Vagina (tissue), 2 donors: ENCODE results near the gene PRRG1.
"Not testable (repeated sequence)": the region's sequence is repeated elsewhere in the genome, so short reads cannot be mapped to it uniquely, and the experiment has no call there.

Experiments
- POLR2A ChIP-seq, 2 donors: fragments of 450-650 bp; IDR thresholded peaks; one replicate each; pipeline ENCODE4 v1.6.1; 2017; ENCODE audit warnings: antibody characterized with exemption in 2 of 2, mild to moderate bottlenecking in 2 of 2, moderate library complexity in 2 of 2
- POLR2AphosphoS5 ChIP-seq, 2 donors: sonication (generic); formaldehyde crosslinking; IDR thresholded peaks; one replicate each; pipeline ENCODE4 v1.9.0; 2017; ENCODE audit warnings: antibody characterized with exemption in 2 of 2, mild to moderate bottlenecking in 2 of 2, low read depth in 1 of 2; ENCODE audit not compliant: insufficient read depth in 1 of 2
- TF ChIP-seq, protein P1 (sequence below), 3 experiments: fragments of 450-650 bp in 2 of 3; fragments of 200-600 bp in 1 of 3; sonication (generic) in 1 of 3; IDR thresholded peaks; one replicate each; pipeline ENCODE4 v1.5.1; 2017 to 2019; ENCODE audit warnings: antibody characterized with exemption in 3 of 3, mild to moderate bottlenecking in 2 of 3, moderate library complexity in 2 of 3

DNA sequence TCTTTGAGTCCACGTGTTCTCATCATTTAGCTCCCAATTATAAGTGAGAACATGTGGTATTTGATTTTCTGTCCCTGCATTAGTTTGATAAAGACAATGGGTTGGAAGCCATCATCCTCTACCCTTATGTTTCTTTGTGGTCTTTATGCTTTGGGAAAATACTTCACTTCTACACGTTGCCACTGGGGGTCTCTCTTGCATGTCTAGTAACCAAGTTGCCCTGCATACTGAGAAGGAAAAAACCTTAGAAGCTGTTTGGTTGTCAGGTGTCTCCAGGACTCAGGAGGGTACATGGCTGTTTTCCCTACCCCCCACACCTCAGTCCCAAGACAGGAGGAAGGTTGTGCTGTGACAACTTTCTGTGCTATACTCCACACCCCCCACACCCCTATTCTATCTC, 146.6 kb downstream of the PRRG1 start:
- TF ChIP-seq, protein P1, sequence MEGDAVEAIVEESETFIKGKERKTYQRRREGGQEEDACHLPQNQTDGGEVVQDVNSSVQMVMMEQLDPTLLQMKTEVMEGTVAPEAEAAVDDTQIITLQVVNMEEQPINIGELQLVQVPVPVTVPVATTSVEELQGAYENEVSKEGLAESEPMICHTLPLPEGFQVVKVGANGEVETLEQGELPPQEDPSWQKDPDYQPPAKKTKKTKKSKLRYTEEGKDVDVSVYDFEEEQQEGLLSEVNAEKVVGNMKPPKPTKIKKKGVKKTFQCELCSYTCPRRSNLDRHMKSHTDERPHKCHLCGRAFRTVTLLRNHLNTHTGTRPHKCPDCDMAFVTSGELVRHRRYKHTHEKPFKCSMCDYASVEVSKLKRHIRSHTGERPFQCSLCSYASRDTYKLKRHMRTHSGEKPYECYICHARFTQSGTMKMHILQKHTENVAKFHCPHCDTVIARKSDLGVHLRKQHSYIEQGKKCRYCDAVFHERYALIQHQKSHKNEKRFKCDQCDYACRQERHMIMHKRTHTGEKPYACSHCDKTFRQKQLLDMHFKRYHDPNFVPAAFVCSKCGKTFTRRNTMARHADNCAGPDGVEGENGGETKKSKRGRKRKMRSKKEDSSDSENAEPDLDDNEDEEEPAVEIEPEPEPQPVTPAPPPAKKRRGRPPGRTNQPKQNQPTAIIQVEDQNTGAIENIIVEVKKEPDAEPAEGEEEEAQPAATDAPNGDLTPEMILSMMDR (IDR thresholded peaks at IDR 0.05) = not testable (repeated sequence)
- TF ChIP-seq POLR2A (IDR thresholded peaks at IDR 0.05); POLR2AphosphoS5 (IDR thresholded peaks at IDR 0.05; ENCODE audit: insufficient read depth in 1 of 2, low read depth in 1 of 2): not testable (repeated sequence)
